ENCODE measurements around the gene PLEKHM2. TPM values are rescaled to one million over a fixed set of nuclear protein-coding genes. Genes with fewer than 3 reads are reported as not detected.
A peak's percentile ranks its signal among the peaks of the same experiment; 100 is the strongest.

Gene PLEKHM2
- total and polyA plus RNA-seq, 2 of the 8 experiments (the other 6 are each of a cell fraction or from before 2014, with no cell fraction given) = 38.3 to 47.6 TPM

DNA sequence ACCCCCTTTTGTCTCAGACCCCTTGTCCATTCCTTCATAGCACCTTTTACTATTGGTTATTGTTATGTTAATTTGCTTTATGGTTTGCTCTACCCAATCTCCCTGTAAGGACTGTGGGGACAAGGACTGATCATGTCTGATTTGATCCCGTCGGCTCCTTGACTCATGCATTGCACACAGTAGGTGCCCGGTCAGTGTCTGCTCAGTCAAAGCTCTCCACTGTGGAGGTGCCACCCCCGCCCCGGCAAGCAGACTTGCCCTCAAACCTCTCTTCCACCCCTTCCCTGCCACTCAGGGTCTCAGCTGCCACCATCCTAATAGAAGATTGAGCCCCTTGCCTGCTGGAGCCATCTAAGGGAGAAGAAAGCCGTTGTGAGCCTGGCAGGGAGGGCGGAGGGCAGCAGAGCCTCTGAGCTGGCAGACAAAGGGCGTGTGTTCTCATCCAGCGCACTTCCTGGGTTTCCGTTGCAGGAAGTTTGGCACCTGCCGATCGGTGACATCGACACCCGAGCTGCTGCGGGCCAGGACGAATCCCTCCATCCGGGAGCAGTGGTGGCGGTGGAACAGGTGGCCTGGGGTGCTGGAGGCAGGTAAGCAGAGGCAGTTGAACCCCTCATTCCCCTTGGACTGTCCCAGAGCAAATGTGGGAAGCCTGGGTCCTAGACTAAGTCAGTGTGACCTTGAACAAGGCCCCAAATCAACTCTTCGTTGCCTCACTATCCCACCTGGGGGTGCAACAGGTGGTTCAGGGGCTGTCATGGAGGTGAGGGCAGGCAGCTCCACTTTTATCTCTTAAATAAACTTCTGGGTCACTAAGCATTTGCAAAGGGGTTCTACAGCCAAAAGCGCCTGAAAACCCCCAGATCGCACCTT is 72.3 kb downstream of the PLEKHM2 start:
- no peaks in the 10 kb centered on the region for H3K27me3 ChIP-seq (replicated peaks in 1 of 4; ENCODE audit: control insufficient read depth in 3 of 4, extremely low read depth in 1 of 4, insufficient read depth in 3 of 4, low read length in 3 of 4)

More for the DNA sequence above, 72.3 kb downstream of the PLEKHM2 start:
- H3K14ac ChIP-seq (ENCODE audit: insufficient read length) = no peak overlapping the region
- ChIA-PET POLR2A (ENCODE audit: partially characterized antibody) (interaction anchor here (0.6 to 2.4 kb wide), 8 partner anchors 9 to 195 kb away, joined by 3 to 8 read pairs (median 3); no protein-coding TSS in a partner anchor), CTCF (ENCODE audit: partially characterized antibody) (interaction anchor here (0.6 to 2.2 kb wide), 5 partner anchors 9 to 116 kb away, joined by 3 to 11 read pairs (median 5); no protein-coding TSS in a partner anchor)
- H4K20me1 ChIP-seq (replicated peaks in 1 of 2; ENCODE audit: control insufficient read depth in 1 of 2, insufficient read depth in 2 of 2, low read length in 2 of 2) = peaks cover 3 to 5% of the 10 kb centered on the region in 2 experiments
- H3K9me3 ChIP-seq (ENCODE audit: insufficient read depth in 2 of 2, low read depth in 1 of 2, low read length in 1 of 2) = no peaks in the 10 kb centered on the region
- peak overlapping the region; percentile 20; the same call in 1 of the 2 replicates for H2BK15ac ChIP-seq (ENCODE audit: low read length)
- H2BK12ac ChIP-seq (ENCODE audit: low read depth, low read length) = peak overlapping the region; percentile 32; the same call in 1 of the 2 replicates
- no peak overlapping the region for H3K4me3 ChIP-seq (ENCODE audit: extremely low read depth in 1 of 4, insufficient read depth in 2 of 4, low read depth in 3 of 4, low read length in 4 of 4)
- H3K27ac ChIP-seq (ENCODE audit: low read depth, low read length) = no peak overlapping the region
- no peak for DNase-seq (ENCODE audit: low read depth in 1 of 2, low spot score in 2 of 2)
- H3K4me1 ChIP-seq (replicated peaks in 1 of 4; ENCODE audit: control insufficient read depth in 3 of 4, insufficient read depth in 4 of 4, low read length in 3 of 4) = peaks cover 14 to 37% (median 30%) of the 10 kb centered on the region in 4 experiments
- WGBS, 2 experiments (ENCODE audit: extremely low coverage in 1 of 2, insufficient coverage in 1 of 2, insufficient read length in 1 of 2, insufficient replicate concordance in 2 of 2, low coverage in 1 of 2, low lambda C conversion rate in 2 of 2, missing lambda C conversion rate in 1 of 2) = 73% methylated on average over 21 of the region's 21 CpGs; no CpG with 5 or more reads in 1 of the 2 experiments
- H3K18ac ChIP-seq (ENCODE audit: extremely low read depth, low read length) = peak overlapping the region; percentile 15; the same call in 1 of the 2 replicates
- peak overlapping the region; percentile 10 for H2BK120ac ChIP-seq (replicated peaks; ENCODE audit: low read depth, low read length)
- peaks cover 11% of the 10 kb centered on the region for H3K79me1 ChIP-seq (ENCODE audit: low read depth, low read length)
- H2AFZ ChIP-seq (ENCODE audit: low read length) = no peak overlapping the region
- 0 out of 2 replicates have a peak overlapping the region, but pooled peaks have one; percentile 8 for H2BK5ac ChIP-seq (ENCODE audit: low read depth, low read length)
- no peaks in the 10 kb centered on the region for H3K36me3 ChIP-seq (ENCODE audit: control insufficient read depth in 2 of 4, insufficient read depth in 4 of 4, low read length in 3 of 4)
- no peak for FAIRE-seq
- H3K9ac ChIP-seq (replicated peaks in 1 of 4; ENCODE audit: extremely low read depth in 1 of 4, low read depth in 3 of 4, low read length in 3 of 4) = no peak overlapping the region
- peak overlapping the region in 1 of 2 experiments; percentile 80; a peak in 2 of 4 replicates for H3K4me2 ChIP-seq (ENCODE audit: insufficient read depth in 1 of 2, low read depth in 2 of 2, low read length in 2 of 2)
- no peak overlapping the region for H3K4ac ChIP-seq (replicated peaks; ENCODE audit: insufficient read length, low read depth, low read length)
- no peak for TF ChIP-seq CHD2 (IDR thresholded peaks at IDR 0.05; ENCODE audit: low read length)
- TF ChIP-seq, protein P1, sequence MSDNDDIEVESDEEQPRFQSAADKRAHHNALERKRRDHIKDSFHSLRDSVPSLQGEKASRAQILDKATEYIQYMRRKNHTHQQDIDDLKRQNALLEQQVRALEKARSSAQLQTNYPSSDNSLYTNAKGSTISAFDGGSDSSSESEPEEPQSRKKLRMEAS (IDR thresholded peaks at IDR 0.05) = 0 out of 2 replicates have a peak, but pooled peaks have one; percentile 32
- peaks cover 0 to 25% of the 10 kb centered on the region in 2 experiments; a peak in 2 of 4 replicates for H3K79me2 ChIP-seq (ENCODE audit: control insufficient read depth in 1 of 2, insufficient read depth in 2 of 2, low read length in 2 of 2)
- peaks cover 10% of the 10 kb centered on the region; the same call in 1 of the 2 replicates for H3K23me2 ChIP-seq (ENCODE audit: low read depth, low read length)
- H3K56ac ChIP-seq (replicated peaks; ENCODE audit: insufficient read length, low read depth, low read length) = no peak overlapping the region
- H2AK5ac ChIP-seq (ENCODE audit: low read depth, low read length) = peak overlapping the region; percentile 53; the same call in 1 of the 2 replicates
- peak overlapping the region; percentile 1 for H4K91ac ChIP-seq (replicated peaks; ENCODE audit: insufficient read length, low read length)
- no peak overlapping the region for H4K5ac ChIP-seq (ENCODE audit: insufficient read length, low read depth, low read length)
- no peak overlapping the region for H2BK20ac ChIP-seq (ENCODE audit: low read length)
- H4K8ac ChIP-seq (ENCODE audit: extremely low read depth, insufficient read depth, low read length) = no peak overlapping the region; the same call in 1 of the 2 replicates
- no peak overlapping the region for H3K23ac ChIP-seq (ENCODE audit: insufficient read length)

Measured in H1 (cell line).